Esophagus squamous epithelium (tissue), 5 donors: Measurements from ENCODE around the gene ANTXR1. TPM values are rescaled to one million over a fixed set of nuclear protein-coding genes. Genes with fewer than 3 reads are reported as not detected.
A peak's percentile ranks its signal among the peaks of the same experiment; 100 is the strongest.

Experiments
- DNase-seq: peaks from one replicate; lab custom pipeline; 2025; lab: John Stamatoyannopoulos, UW
- H3K27ac ChIP-seq, 4 donors: fragments of 200-600 bp; sonication (generic); one replicate each; pipeline ENCODE4 v1.5.1; 2016 to 2019; ENCODE audit warnings: mild to moderate bottlenecking in 1 of 4
- H3K27me3 ChIP-seq, 4 donors: fragments of 200-600 bp; sonication (generic); 1 replicate in 3 of 4; 2 replicates in 1 of 4; pipeline versions ENCODE4 v1.5.1 to v1.6.0; 2017 to 2021; ENCODE audit warnings: antibody characterized with exemption in 1 of 4
- H3K36me3 ChIP-seq, 3 donors: fragments of 200-600 bp; sonication (generic); one replicate each; pipeline ENCODE4 v1.5.1; 2016 to 2019
- H3K4me1 ChIP-seq, 3 donors: fragments of 200-600 bp; sonication (generic); one replicate each; pipeline ENCODE4 v1.5.1; 2017 to 2019
- H3K4me3 ChIP-seq, 4 donors: fragments of 200-600 bp; sonication (generic); 1 replicate in 3 of 4; 2 replicates in 1 of 4; pipeline ENCODE4 v1.5.1; 2016 to 2019; ENCODE audit warnings: mild to moderate bottlenecking in 2 of 4, moderate library complexity in 1 of 4
- H3K9me3 ChIP-seq, 3 donors: fragments of 200-600 bp; sonication (generic); one replicate each; pipeline ENCODE4 v1.5.1; 2016 to 2019
- CTCF ChIP-seq, 6 experiments: fragments of 450-650 bp in 4 of 6; fragments of 200-600 bp in 2 of 6; sonication (generic) in 2 of 6; IDR thresholded peaks; one replicate each; pipeline ENCODE4 v1.5.1; 2016 to 2019; ENCODE audit warnings: antibody characterized with exemption in 6 of 6, mild to moderate bottlenecking in 4 of 6, moderate library complexity in 4 of 6
- POLR2A ChIP-seq, 4 donors: fragments of 450-650 bp; IDR thresholded peaks; one replicate each; pipeline ENCODE4 v1.6.1; 2017; ENCODE audit warnings: antibody characterized with exemption in 4 of 4, mild to moderate bottlenecking in 4 of 4, moderate library complexity in 3 of 4
- WGBS, 2 donors: methylation state at CpG; one replicate each; pipeline ENCODE4 v1.1.5; 2018; 5-methylcytosine and 5-hydroxymethylcytosine counted together
- intact Hi-C: fragments of 100-400 bp; cut with DNase I; formaldehyde crosslinking; loops from one replicate; pipeline ENCODE4 v1.15.0; 2022
- total RNA-seq, 4 donors: library from RNA; depleted of rRNA; stranded (reverse); fragments of >200 nt; gene quantifications; one replicate each; pipeline ENCODE4 v1.1.0, GENCODE V29; 2016
- donor health status: DM: yes; HTN: yes; CAD: no.

Gene ANTXR1
- total RNA-seq, 4 donors from 2014 or later = 7.8 to 50.9 (median 17.3) TPM

DNA sequence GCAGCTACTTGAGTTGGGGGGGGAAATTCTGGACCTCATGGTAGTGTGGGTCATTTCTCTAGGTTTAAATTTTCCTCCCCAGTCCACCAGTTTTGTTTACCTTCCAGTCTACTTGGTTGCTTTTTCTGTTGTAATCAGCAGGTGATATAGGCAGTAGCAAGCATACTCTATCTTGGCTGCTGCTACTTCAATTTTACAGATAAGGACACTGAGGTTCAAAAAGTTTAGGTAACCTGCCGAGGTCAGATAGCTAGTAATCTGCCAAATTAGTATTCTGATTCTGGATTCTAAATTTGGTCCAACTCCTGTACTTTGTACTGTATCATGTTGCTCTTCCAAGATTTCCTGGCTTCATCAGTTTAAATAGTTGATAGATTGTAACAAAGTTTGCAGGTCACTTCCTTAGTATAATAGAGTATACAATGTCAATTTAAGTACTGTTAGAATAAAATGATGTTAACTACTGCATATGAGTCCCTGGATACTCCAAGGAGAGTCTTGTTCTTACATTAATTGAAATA lies 34.7 kb downstream of the ANTXR1 start:
- Histone ChIP-seq H3K27me3 (no peaks in the 10 kb centered on the region), H3K27ac (no peak overlapping the region), H3K4me3 (no peak overlapping the region), H3K4me1 (peaks cover 0 to 27% (median 8%) of the 10 kb centered on the region in 3 donors), H3K36me3 (peaks cover 0 to 11% (median 0%) of the 10 kb centered on the region in 3 donors), H3K9me3 (no peaks in the 10 kb centered on the region)
- 60 to 78% methylated on average over 1 of the region's 1 CpG for WGBS, 2 donors
- TF ChIP-seq CTCF (IDR thresholded peaks at IDR 0.05) (no peak), POLR2A (IDR thresholded peaks at IDR 0.05) (no peak)
- DNase-seq = no peak
- intact Hi-C loops = no loop called here

GRCh38 chr2:69050802-69051201 lies 37.8 kb downstream of the ANTXR1 start:
- Histone ChIP-seq H3K9me3 (no peaks in the 10 kb centered on the region), H3K27me3 (no peaks in the 10 kb centered on the region), H3K4me1 (peaks cover 0 to 28% (median 6%) of the 10 kb centered on the region in 3 donors), H3K36me3 (no peaks in the 10 kb centered on the region), H3K4me3 (no peak overlapping the region), H3K27ac (no peak overlapping the region)
- DNase-seq = no peak
- 58 to 67% methylated on average over 4 of the region's 4 CpGs for WGBS, 2 donors
- intact Hi-C loops = no loop called here
- TF ChIP-seq POLR2A (IDR thresholded peaks at IDR 0.05) = no peak
- no peak for TF ChIP-seq CTCF (IDR thresholded peaks at IDR 0.05)

GRCh38 chr2:69053416-69053965 lies 40.5 kb downstream of the ANTXR1 start:
- Histone ChIP-seq H3K36me3 (no peaks in the 10 kb centered on the region), H3K27me3 (no peaks in the 10 kb centered on the region), H3K9me3 (no peaks in the 10 kb centered on the region), H3K27ac (no peak overlapping the region), H3K4me1 (peaks cover 0 to 18% (median 0%) of the 10 kb centered on the region in 3 donors), H3K4me3 (no peak overlapping the region)
- DNase-seq = no peak
- TF ChIP-seq CTCF (IDR thresholded peaks at IDR 0.05) (no peak), POLR2A (IDR thresholded peaks at IDR 0.05) (no peak)
- intact Hi-C loops = no loop called here
- WGBS, 2 donors = 92 to 100% methylated on average over 2 of the region's 2 CpGs

DNA sequence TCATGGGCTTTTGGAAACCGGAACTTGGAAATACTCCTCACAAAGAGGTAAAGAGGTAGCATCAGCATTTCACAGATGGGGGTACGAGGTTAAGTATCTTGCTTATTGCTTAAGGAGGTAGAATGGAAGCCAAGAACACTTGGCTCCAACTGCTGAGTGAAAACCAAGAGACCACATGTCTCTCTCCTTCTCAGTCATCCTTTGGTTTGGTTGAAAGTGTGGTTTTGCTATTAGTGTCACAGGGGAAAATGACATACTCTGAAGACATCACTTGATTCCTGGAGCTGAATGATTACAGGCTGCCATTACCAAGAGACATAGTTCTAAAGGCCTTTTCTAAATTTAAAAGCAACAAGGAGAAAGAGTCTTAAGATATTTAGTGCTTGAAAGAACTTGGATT lies 41.5 kb downstream of the ANTXR1 start:
- Histone ChIP-seq H3K27ac (peak overlapping the region in 1 of 4 donors; percentile 11), H3K27me3 (no peaks in the 10 kb centered on the region), H3K9me3 (no peaks in the 10 kb centered on the region), H3K36me3 (no peaks in the 10 kb centered on the region), H3K4me1 (peaks cover 0 to 18% (median 0%) of the 10 kb centered on the region in 3 donors), H3K4me3 (no peak overlapping the region)
- WGBS, 2 donors = 83 to 89% methylated on average over 2 of the region's 2 CpGs
- no peak for DNase-seq
- intact Hi-C loops = no loop called here
- TF ChIP-seq POLR2A (IDR thresholded peaks at IDR 0.05) (no peak), CTCF (IDR thresholded peaks at IDR 0.05) (no peak)

- Histone ChIP-seq H3K27me3 (no peaks in the 10 kb centered on the region), H3K36me3 (no peaks in the 10 kb centered on the region), H3K9me3 (no peaks in the 10 kb centered on the region), H3K4me3 (no peak overlapping the region), H3K27ac (no peak overlapping the region), H3K4me1 (peaks cover 0 to 11% (median 0%) of the 10 kb centered on the region in 3 donors)
- TF ChIP-seq POLR2A (IDR thresholded peaks at IDR 0.05) = no peak
- no peak for TF ChIP-seq CTCF (IDR thresholded peaks at IDR 0.05)
- WGBS, 2 donors = 63 to 68% methylated on average over 2 of the region's 2 CpGs
- DNase-seq = no peak
- intact Hi-C loops = no loop called here
Observed at GRCh38 chr2:69055688-69056470, 42.9 kb downstream of the ANTXR1 start.
